ENCODE measurements around the gene NTM. TPM values are rescaled to one million over a fixed set of nuclear protein-coding genes. Genes with fewer than 3 reads are reported as not detected.
"Not testable (repeated sequence)": the region's sequence is repeated elsewhere in the genome, so short reads cannot be mapped to it uniquely, and the experiment has no call there.

The NTM gene
- total RNA-seq, 1 donor from 2014 or later: not detected

DNA sequence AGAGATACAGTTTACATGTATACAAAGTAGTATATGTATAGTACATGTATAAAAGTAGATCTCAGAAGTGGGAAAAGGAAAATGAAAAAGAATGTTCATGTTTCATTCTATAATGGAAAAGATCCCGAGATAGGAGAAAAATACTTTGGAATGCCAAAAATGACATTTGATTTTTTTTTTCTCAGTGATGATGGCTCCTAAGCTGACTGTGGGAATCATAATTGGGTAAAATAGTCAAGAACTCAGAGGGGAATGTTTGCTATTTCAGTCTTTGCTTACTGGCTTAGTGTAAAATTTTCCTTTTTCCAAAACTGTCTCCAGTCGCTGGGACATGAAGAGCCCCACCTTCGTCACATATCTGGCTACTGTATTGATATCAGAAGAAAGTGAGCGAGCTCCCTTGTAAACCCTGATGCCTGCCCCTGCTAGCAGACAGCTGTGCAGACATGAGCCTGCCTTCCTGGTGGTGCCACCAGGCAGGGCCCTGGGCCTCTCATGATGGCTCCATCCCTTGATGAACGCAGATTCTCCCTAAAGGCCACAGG lies 944.6 kb downstream of the NTM start:
- H3K4me3 Mint-ChIP-seq: no peak overlapping the region
- no peaks in the 10 kb centered on the region for H3K27me3 Mint-ChIP-seq
- intact Hi-C loops (cut with micrococcal nuclease): no loop called here
- ChIA-PET CTCF (no interaction called here), POLR2A (no interaction called here)
- ATAC-seq (ENCODE audit: low read depth) (no peak), DNase-seq (no peak)
- TF ChIP-seq, protein P1, sequence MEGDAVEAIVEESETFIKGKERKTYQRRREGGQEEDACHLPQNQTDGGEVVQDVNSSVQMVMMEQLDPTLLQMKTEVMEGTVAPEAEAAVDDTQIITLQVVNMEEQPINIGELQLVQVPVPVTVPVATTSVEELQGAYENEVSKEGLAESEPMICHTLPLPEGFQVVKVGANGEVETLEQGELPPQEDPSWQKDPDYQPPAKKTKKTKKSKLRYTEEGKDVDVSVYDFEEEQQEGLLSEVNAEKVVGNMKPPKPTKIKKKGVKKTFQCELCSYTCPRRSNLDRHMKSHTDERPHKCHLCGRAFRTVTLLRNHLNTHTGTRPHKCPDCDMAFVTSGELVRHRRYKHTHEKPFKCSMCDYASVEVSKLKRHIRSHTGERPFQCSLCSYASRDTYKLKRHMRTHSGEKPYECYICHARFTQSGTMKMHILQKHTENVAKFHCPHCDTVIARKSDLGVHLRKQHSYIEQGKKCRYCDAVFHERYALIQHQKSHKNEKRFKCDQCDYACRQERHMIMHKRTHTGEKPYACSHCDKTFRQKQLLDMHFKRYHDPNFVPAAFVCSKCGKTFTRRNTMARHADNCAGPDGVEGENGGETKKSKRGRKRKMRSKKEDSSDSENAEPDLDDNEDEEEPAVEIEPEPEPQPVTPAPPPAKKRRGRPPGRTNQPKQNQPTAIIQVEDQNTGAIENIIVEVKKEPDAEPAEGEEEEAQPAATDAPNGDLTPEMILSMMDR (IDR thresholded peaks at IDR 0.05): no peak
- no peaks in the 10 kb centered on the region for H3K4me1 Mint-ChIP-seq
- H3K9me3 Mint-ChIP-seq: no peaks in the 10 kb centered on the region
- no peaks in the 10 kb centered on the region for H3K36me3 Mint-ChIP-seq (ENCODE audit: low read depth)
- no peak overlapping the region for H3K27ac Mint-ChIP-seq

DNA sequence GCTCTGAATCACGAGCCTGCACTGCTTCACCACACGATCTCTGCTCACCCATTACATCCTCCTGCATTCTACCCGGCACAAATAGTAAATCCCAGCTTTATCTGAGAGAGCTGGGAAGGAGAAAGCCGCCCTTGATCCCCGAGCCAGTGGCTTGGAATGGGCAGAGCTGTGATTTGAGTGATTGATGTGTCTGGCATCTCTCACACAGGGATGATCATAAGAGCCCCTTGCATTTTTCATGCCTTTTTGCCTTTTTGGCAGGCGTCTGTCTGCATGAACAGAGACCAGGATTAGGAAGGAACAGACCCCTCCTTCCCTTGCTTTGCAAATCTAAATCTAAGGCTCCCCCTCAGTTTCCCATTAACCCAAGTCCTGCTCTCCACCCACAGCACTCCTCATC lies 945.3 kb downstream of the NTM start:
- H3K27ac Mint-ChIP-seq: no peak overlapping the region
- TF ChIP-seq, protein P1 (IDR thresholded peaks at IDR 0.05): no peak
- H3K4me1 Mint-ChIP-seq: no peaks in the 10 kb centered on the region
- POLR2A ChIA-PET: no interaction called here
- no peaks in the 10 kb centered on the region for H3K36me3 Mint-ChIP-seq (ENCODE audit: low read depth)
- no peaks in the 10 kb centered on the region for H3K9me3 Mint-ChIP-seq
- DNase-seq (no peak), ATAC-seq (ENCODE audit: low read depth) (no peak)
- no peaks in the 10 kb centered on the region for H3K27me3 Mint-ChIP-seq
- CTCF ChIA-PET: no interaction called here
- H3K4me3 Mint-ChIP-seq: no peak overlapping the region
- intact Hi-C loops (cut with micrococcal nuclease): no loop called here

DNA sequence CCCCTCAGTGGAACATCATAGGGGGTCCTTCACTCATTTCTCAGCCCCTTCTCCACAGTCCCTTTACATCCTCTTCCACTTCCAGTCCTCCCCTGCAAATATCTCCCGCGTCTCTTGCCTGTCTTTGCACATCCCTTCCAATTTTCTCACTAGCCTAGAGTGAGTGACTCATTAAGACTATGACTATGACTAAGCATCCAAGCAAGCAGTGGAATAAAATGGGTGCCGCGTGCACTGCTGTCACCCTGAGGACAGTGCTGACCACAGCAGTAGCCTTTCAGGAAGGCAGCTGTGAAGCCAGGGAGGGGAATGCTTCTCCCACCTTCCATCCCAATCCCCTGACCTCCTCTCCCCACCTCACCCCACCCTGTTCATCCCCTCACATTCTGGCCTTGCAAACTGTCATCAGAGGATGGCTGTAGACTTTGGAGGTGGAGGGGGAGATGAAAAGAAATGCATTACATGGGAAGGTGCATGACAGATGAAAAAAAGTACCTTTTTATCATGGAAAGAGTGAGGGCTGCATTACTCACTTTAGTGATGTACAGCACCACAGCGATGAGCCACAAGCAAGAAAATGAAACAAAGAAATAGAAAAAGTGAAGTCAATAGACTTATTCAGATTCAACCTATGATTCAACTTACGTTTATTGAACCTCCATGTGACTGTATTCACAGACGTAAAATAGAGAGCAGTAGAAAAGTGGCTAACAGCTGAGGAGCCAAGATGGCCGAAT lies 948.2 kb downstream of the NTM start:
- no peaks in the 10 kb centered on the region for H3K36me3 Mint-ChIP-seq (ENCODE audit: low read depth)
- POLR2A ChIA-PET: no interaction called here
- no peaks in the 10 kb centered on the region for H3K4me1 Mint-ChIP-seq
- H3K4me3 Mint-ChIP-seq: no peak overlapping the region
- no peak overlapping the region for H3K27ac Mint-ChIP-seq
- no peaks in the 10 kb centered on the region for H3K9me3 Mint-ChIP-seq
- CTCF ChIA-PET: no interaction called here
- TF ChIP-seq, protein P1 (IDR thresholded peaks at IDR 0.05): no peak
- DNase-seq (no peak), ATAC-seq (ENCODE audit: low read depth) (no peak)
- intact Hi-C loops (cut with micrococcal nuclease): no loop called here
- H3K27me3 Mint-ChIP-seq: no peaks in the 10 kb centered on the region

DNA sequence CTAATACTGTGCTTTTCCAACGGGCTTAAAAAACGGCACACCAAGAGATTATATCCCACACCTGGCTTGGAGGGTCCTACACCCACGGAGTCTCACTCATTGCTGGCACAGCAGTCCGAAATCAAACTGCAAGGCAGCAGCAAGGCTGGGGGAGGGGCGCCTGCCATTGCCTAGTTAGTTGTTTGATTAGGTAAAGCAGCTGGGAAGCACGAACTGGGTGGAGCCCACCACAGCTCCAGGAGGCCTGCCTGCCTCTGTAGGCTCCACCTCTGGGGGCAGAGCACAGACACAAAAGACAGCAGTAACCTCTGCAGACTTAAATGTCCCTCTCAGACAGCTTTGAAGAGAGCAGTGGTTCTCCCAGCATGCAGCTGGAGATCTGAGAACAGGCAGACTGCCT lies 949.0 kb downstream of the NTM start:
- H3K4me3 Mint-ChIP-seq; H3K27me3 Mint-ChIP-seq; H3K9me3 Mint-ChIP-seq; ATAC-seq (ENCODE audit: low read depth); H3K4me1 Mint-ChIP-seq; POLR2A ChIA-PET; CTCF ChIA-PET; H3K27ac Mint-ChIP-seq; intact Hi-C loops (cut with micrococcal nuclease); H3K36me3 Mint-ChIP-seq (ENCODE audit: low read depth); DNase-seq: not testable (repeated sequence)

DNA sequence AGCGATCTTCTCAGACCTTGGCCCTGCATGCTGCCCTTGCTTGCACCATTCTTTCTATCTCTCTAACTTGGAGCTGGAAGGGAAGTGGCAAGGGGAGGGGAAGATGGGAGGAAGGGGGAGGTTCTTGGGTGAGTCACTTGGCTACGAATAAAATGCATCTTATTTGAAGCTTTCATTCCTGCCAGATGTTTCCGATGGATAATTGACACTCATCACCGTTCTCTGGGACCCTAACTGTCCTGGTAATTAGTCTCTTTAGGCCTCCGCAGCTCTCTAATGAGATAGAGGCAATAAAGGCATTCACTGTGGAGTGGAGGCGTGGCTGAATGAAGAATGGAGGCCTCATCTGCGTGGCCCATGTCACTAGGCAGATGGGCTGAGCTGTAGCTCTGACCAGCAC lies 960.1 kb downstream of the NTM start:
- no peaks in the 10 kb centered on the region for H3K4me1 Mint-ChIP-seq
- intact Hi-C loops (cut with micrococcal nuclease): no loop called here
- peaks cover 6% of the 10 kb centered on the region for H3K9me3 Mint-ChIP-seq
- ChIA-PET CTCF (interaction anchor here (0.6 kb wide), 1 partner anchor 19 kb away, joined by 3 read pairs; no protein-coding TSS in a partner anchor), POLR2A (no interaction called here)
- DNase-seq (no peak), ATAC-seq (ENCODE audit: low read depth) (no peak)
- no peaks in the 10 kb centered on the region for H3K36me3 Mint-ChIP-seq (ENCODE audit: low read depth)
- H3K27ac Mint-ChIP-seq: no peak overlapping the region
- TF ChIP-seq, protein P1 (IDR thresholded peaks at IDR 0.05): no peak
- no peaks in the 10 kb centered on the region for H3K27me3 Mint-ChIP-seq
- H3K4me3 Mint-ChIP-seq: no peak overlapping the region
